ENCODE results near the gene NFAM1. TPM values are rescaled to one million over a fixed set of nuclear protein-coding genes. Genes with fewer than 3 reads are reported as not detected.

Gene NFAM1
- total RNA-seq, 2 donors from 2014 or later, result 0.64 to 2.1 TPM

GRCh38 chr22:42430528-42431125 is 1.6 kb downstream of the NFAM1 start:
- no peaks in the 10 kb centered on the region for H3K27me3 ChIP-seq
- H3K9ac ChIP-seq (ENCODE audit: low read depth in 2 of 2, low read length in 2 of 2), result no peak overlapping the region
- H3K4me3 ChIP-seq, result no peak overlapping the region
- H3K36me3 ChIP-seq, result no peaks in the 10 kb centered on the region
- no peak overlapping the region for H3K27ac ChIP-seq
- intact Hi-C loops (cut with DNase I), result loop anchor here (10.0 kb wide), 1 partner anchor 456 kb away; no protein-coding TSS in a partner anchor
- no peak for TF ChIP-seq CTCF (IDR thresholded peaks at IDR 0.05)
- no peaks in the 10 kb centered on the region for H3K9me3 ChIP-seq
- no peaks in the 10 kb centered on the region for H3K4me1 ChIP-seq
- no peak for DNase-seq

- DNase-seq, result no peak
- intact Hi-C loops (cut with DNase I), result loop anchor here (10.0 kb wide), 1 partner anchor 94 kb away; no protein-coding TSS in a partner anchor
- Histone ChIP-seq H3K9me3 (no peaks in the 10 kb centered on the region), H3K27ac (no peak overlapping the region), H3K4me1 (no peaks in the 10 kb centered on the region), H3K27me3 (no peaks in the 10 kb centered on the region), H3K9ac (ENCODE audit: low read depth in 2 of 2, low read length in 2 of 2) (no peak overlapping the region), H3K4me3 (no peak overlapping the region), H3K36me3 (no peaks in the 10 kb centered on the region)
- no peak for TF ChIP-seq CTCF (IDR thresholded peaks at IDR 0.05)
These were observed 3.4 kb downstream of the NFAM1 start for GRCh38 chr22:42428760-42429159.

GRCh38 chr22:42428025-42428424 is 4.2 kb downstream of the NFAM1 start:
- no peak overlapping the region for H3K9ac ChIP-seq (ENCODE audit: low read depth in 2 of 2, low read length in 2 of 2)
- intact Hi-C loops (cut with DNase I), result loop anchor here (10.0 kb wide), 1 partner anchor 93 kb away; no protein-coding TSS in a partner anchor
- H3K36me3 ChIP-seq, result no peaks in the 10 kb centered on the region
- no peaks in the 10 kb centered on the region for H3K27me3 ChIP-seq
- no peaks in the 10 kb centered on the region for H3K9me3 ChIP-seq
- no peak overlapping the region for H3K27ac ChIP-seq
- no peak for TF ChIP-seq CTCF (IDR thresholded peaks at IDR 0.05)
- no peaks in the 10 kb centered on the region for H3K4me1 ChIP-seq
- DNase-seq, result no peak
- H3K4me3 ChIP-seq, result no peak overlapping the region

- Histone ChIP-seq H3K9me3 (no peaks in the 10 kb centered on the region), H3K36me3 (no peaks in the 10 kb centered on the region), H3K4me3 (no peak overlapping the region), H3K9ac (ENCODE audit: low read depth in 2 of 2, low read length in 2 of 2) (no peak overlapping the region), H3K4me1 (no peaks in the 10 kb centered on the region), H3K27ac (no peak overlapping the region), H3K27me3 (no peaks in the 10 kb centered on the region)
- DNase-seq, result no peak
- intact Hi-C loops (cut with DNase I), result loop anchor here (10.0 kb wide), 1 partner anchor 92 kb away; no protein-coding TSS in a partner anchor
- TF ChIP-seq CTCF (IDR thresholded peaks at IDR 0.05), result no peak
These were observed 5.0 kb downstream of the NFAM1 start for GRCh38 chr22:42427167-42427566.

- no peak for DNase-seq
- intact Hi-C loops (cut with DNase I), result loop anchor here (10.0 kb wide), 1 partner anchor 91 kb away; no protein-coding TSS in a partner anchor
- Histone ChIP-seq H3K4me3 (no peak overlapping the region), H3K4me1 (no peaks in the 10 kb centered on the region), H3K27me3 (no peaks in the 10 kb centered on the region), H3K9me3 (no peaks in the 10 kb centered on the region), H3K27ac (no peak overlapping the region), H3K9ac (ENCODE audit: low read depth in 2 of 2, low read length in 2 of 2) (no peak overlapping the region), H3K36me3 (no peaks in the 10 kb centered on the region)
- TF ChIP-seq CTCF (IDR thresholded peaks at IDR 0.05), result no peak
These were observed 6.2 kb downstream of the NFAM1 start for GRCh38 chr22:42425989-42426355.

Measured in colonic mucosa (tissue), 4 donors.